ENCODE data around the gene ZNF664. TPM values are rescaled to one million over a fixed set of nuclear protein-coding genes. Genes with fewer than 3 reads are reported as not detected.
"Not testable (repeated sequence)": the region's sequence is repeated elsewhere in the genome, so short reads cannot be mapped to it uniquely, and the experiment has no call there.

ZNF664 gene
- total RNA-seq, 1 donor from 2014 or later, result 25.1 TPM

GRCh38 chr12:123941624-123942237 lies 31.3 kb upstream of the ZNF664 start:
- Histone ChIP-seq H3K27me3 (ENCODE audit: control insufficient read depth in 3 of 3, insufficient read depth in 3 of 3, low read length in 3 of 3) (no peaks in the 10 kb centered on the region), H3K9me3 (ENCODE audit: control insufficient read depth in 3 of 3, low read length in 3 of 3) (peaks cover 0 to 2% (median 0%) of the 10 kb centered on the region in 3 donors), H3K36me3 (ENCODE audit: control insufficient read depth in 3 of 3, insufficient read depth in 3 of 3, low read length in 3 of 3) (peaks cover 41 to 59% (median 55%) of the 10 kb centered on the region in 3 donors), H3K4me1 (ENCODE audit: control insufficient read depth in 3 of 3, insufficient read depth in 3 of 3, low read length in 3 of 3) (no peaks in the 10 kb centered on the region), H3K9ac (ENCODE audit: low read depth in 1 of 3, low read length in 3 of 3) (no peak overlapping the region), H3K4me3 (ENCODE audit: low read length in 3 of 3) (no peak overlapping the region), H3K27ac (ENCODE audit: low read depth, low read length) (no peak overlapping the region)

GRCh38 chr12:123942238-123942653 lies 30.8 kb upstream of the ZNF664 start:
- Histone ChIP-seq H3K36me3 (ENCODE audit: control insufficient read depth in 3 of 3, insufficient read depth in 3 of 3, low read length in 3 of 3) (peaks cover 37 to 56% (median 52%) of the 10 kb centered on the region in 3 donors), H3K9me3 (ENCODE audit: control insufficient read depth in 3 of 3, low read length in 3 of 3) (peaks cover 0 to 2% (median 0%) of the 10 kb centered on the region in 3 donors), H3K4me1 (ENCODE audit: control insufficient read depth in 3 of 3, insufficient read depth in 3 of 3, low read length in 3 of 3) (no peaks in the 10 kb centered on the region), H3K27me3 (ENCODE audit: control insufficient read depth in 3 of 3, insufficient read depth in 3 of 3, low read length in 3 of 3) (no peaks in the 10 kb centered on the region), H3K9ac (ENCODE audit: low read depth in 1 of 3, low read length in 3 of 3) (no peak overlapping the region), H3K4me3 (ENCODE audit: low read length in 3 of 3) (no peak overlapping the region), H3K27ac (ENCODE audit: low read depth, low read length) (no peak overlapping the region)

GRCh38 chr12:123942911-123943648 lies 29.9 kb upstream of the ZNF664 start:
- Histone ChIP-seq H3K9ac (ENCODE audit: low read depth in 1 of 3, low read length in 3 of 3) (no peak overlapping the region), H3K36me3 (ENCODE audit: control insufficient read depth in 3 of 3, insufficient read depth in 3 of 3, low read length in 3 of 3) (peaks cover 37 to 52% (median 49%) of the 10 kb centered on the region in 3 donors), H3K27me3 (ENCODE audit: control insufficient read depth in 3 of 3, insufficient read depth in 3 of 3, low read length in 3 of 3) (no peaks in the 10 kb centered on the region), H3K4me3 (ENCODE audit: low read length in 3 of 3) (no peak overlapping the region), H3K27ac (ENCODE audit: low read depth, low read length) (no peak overlapping the region), H3K9me3 (ENCODE audit: control insufficient read depth in 3 of 3, low read length in 3 of 3) (peaks cover 0 to 2% (median 0%) of the 10 kb centered on the region in 3 donors), H3K4me1 (ENCODE audit: control insufficient read depth in 3 of 3, insufficient read depth in 3 of 3, low read length in 3 of 3) (no peaks in the 10 kb centered on the region)

GRCh38 chr12:123943816-123944215 lies 29.2 kb upstream of the ZNF664 start:
- Histone ChIP-seq H3K27ac (ENCODE audit: low read depth, low read length) (no peak overlapping the region), H3K9ac (ENCODE audit: low read depth in 1 of 3, low read length in 3 of 3) (no peak overlapping the region), H3K9me3 (ENCODE audit: control insufficient read depth in 3 of 3, low read length in 3 of 3) (peaks cover 0 to 2% (median 0%) of the 10 kb centered on the region in 3 donors), H3K4me1 (ENCODE audit: control insufficient read depth in 3 of 3, insufficient read depth in 3 of 3, low read length in 3 of 3) (no peaks in the 10 kb centered on the region), H3K27me3 (ENCODE audit: control insufficient read depth in 3 of 3, insufficient read depth in 3 of 3, low read length in 3 of 3) (no peaks in the 10 kb centered on the region), H3K4me3 (ENCODE audit: low read length in 3 of 3) (no peak overlapping the region), H3K36me3 (ENCODE audit: control insufficient read depth in 3 of 3, insufficient read depth in 3 of 3, low read length in 3 of 3) (peaks cover 37 to 52% (median 45%) of the 10 kb centered on the region in 3 donors)

- H3K36me3 ChIP-seq (ENCODE audit: control insufficient read depth in 3 of 3, insufficient read depth in 3 of 3, low read length in 3 of 3), result peaks cover 34 to 49% (median 41%) of the 10 kb centered on the region in 3 donors
- no peaks in the 10 kb centered on the region for H3K4me1 ChIP-seq (ENCODE audit: control insufficient read depth in 3 of 3, insufficient read depth in 3 of 3, low read length in 3 of 3)
- H3K9ac ChIP-seq (ENCODE audit: low read depth in 1 of 3, low read length in 3 of 3), result no peak overlapping the region
- H3K27ac ChIP-seq (ENCODE audit: low read depth, low read length), result no peak overlapping the region
- no peak overlapping the region for H3K4me3 ChIP-seq (ENCODE audit: low read length in 3 of 3)
- H3K9me3 ChIP-seq (ENCODE audit: control insufficient read depth in 3 of 3, low read length in 3 of 3), result peaks cover 0 to 2% (median 0%) of the 10 kb centered on the region in 3 donors
- H3K27me3 ChIP-seq (ENCODE audit: control insufficient read depth in 3 of 3, insufficient read depth in 3 of 3, low read length in 3 of 3), result no peaks in the 10 kb centered on the region
These were observed 28.3 kb upstream of the ZNF664 start for GRCh38 chr12:123944696-123945095.

GRCh38 chr12:123945287-123946151 lies 27.5 kb upstream of the ZNF664 start:
- H3K27ac ChIP-seq (ENCODE audit: low read depth, low read length), result no peak overlapping the region
- H3K4me1 ChIP-seq (ENCODE audit: control insufficient read depth in 3 of 3, insufficient read depth in 3 of 3, low read length in 3 of 3), result peaks cover 0 to 4% (median 3%) of the 10 kb centered on the region in 3 donors
- H3K36me3 ChIP-seq (ENCODE audit: control insufficient read depth in 3 of 3, insufficient read depth in 3 of 3, low read length in 3 of 3), result peaks cover 28 to 44% (median 35%) of the 10 kb centered on the region in 3 donors
- H3K27me3 ChIP-seq (ENCODE audit: control insufficient read depth in 3 of 3, insufficient read depth in 3 of 3, low read length in 3 of 3), result no peaks in the 10 kb centered on the region
- peaks cover 0 to 2% (median 0%) of the 10 kb centered on the region in 3 donors for H3K9me3 ChIP-seq (ENCODE audit: control insufficient read depth in 3 of 3, low read length in 3 of 3)
- no peak overlapping the region for H3K4me3 ChIP-seq (ENCODE audit: low read length in 3 of 3)
- H3K9ac ChIP-seq (ENCODE audit: low read depth in 1 of 3, low read length in 3 of 3), result no peak overlapping the region

GRCh38 chr12:123946152-123946515 lies 26.9 kb upstream of the ZNF664 start:
- H3K36me3 ChIP-seq (ENCODE audit: control insufficient read depth in 3 of 3, insufficient read depth in 3 of 3, low read length in 3 of 3), result peaks cover 28 to 41% (median 31%) of the 10 kb centered on the region in 3 donors
- H3K27ac ChIP-seq (ENCODE audit: low read depth, low read length), result no peak overlapping the region
- peaks cover 0 to 7% (median 4%) of the 10 kb centered on the region in 3 donors for H3K4me1 ChIP-seq (ENCODE audit: control insufficient read depth in 3 of 3, insufficient read depth in 3 of 3, low read length in 3 of 3)

GRCh38 chr12:123946516-123947505 lies 26.2 kb upstream of the ZNF664 start:
- not testable (repeated sequence) for H3K27ac ChIP-seq (ENCODE audit: low read depth, low read length); H3K4me3 ChIP-seq (ENCODE audit: low read length in 3 of 3); H3K9ac ChIP-seq (ENCODE audit: low read depth in 1 of 3, low read length in 3 of 3); H3K4me1 ChIP-seq (ENCODE audit: control insufficient read depth in 3 of 3, insufficient read depth in 3 of 3, low read length in 3 of 3); H3K9me3 ChIP-seq (ENCODE audit: control insufficient read depth in 3 of 3, low read length in 3 of 3); H3K27me3 ChIP-seq (ENCODE audit: control insufficient read depth in 3 of 3, insufficient read depth in 3 of 3, low read length in 3 of 3)
- H3K36me3 ChIP-seq (ENCODE audit: control insufficient read depth in 3 of 3, insufficient read depth in 3 of 3, low read length in 3 of 3), result peaks cover 22 to 34% (median 26%) of the 10 kb centered on the region in 3 donors

More at GRCh38 chr12:123946152-123946515, 26.9 kb upstream of the ZNF664 start:
- H3K4me3 ChIP-seq (ENCODE audit: low read length in 3 of 3), result no peak overlapping the region
- peaks cover 0 to 2% (median 0%) of the 10 kb centered on the region in 3 donors for H3K9me3 ChIP-seq (ENCODE audit: control insufficient read depth in 3 of 3, low read length in 3 of 3)
- H3K27me3 ChIP-seq (ENCODE audit: control insufficient read depth in 3 of 3, insufficient read depth in 3 of 3, low read length in 3 of 3), result no peaks in the 10 kb centered on the region
- H3K9ac ChIP-seq (ENCODE audit: low read depth in 1 of 3, low read length in 3 of 3), result no peak overlapping the region

- H3K27ac ChIP-seq (ENCODE audit: low read depth, low read length); H3K4me1 ChIP-seq (ENCODE audit: control insufficient read depth in 3 of 3, insufficient read depth in 3 of 3, low read length in 3 of 3); H3K27me3 ChIP-seq (ENCODE audit: control insufficient read depth in 3 of 3, insufficient read depth in 3 of 3, low read length in 3 of 3); H3K4me3 ChIP-seq (ENCODE audit: low read length in 3 of 3); H3K9ac ChIP-seq (ENCODE audit: low read depth in 1 of 3, low read length in 3 of 3); H3K9me3 ChIP-seq (ENCODE audit: control insufficient read depth in 3 of 3, low read length in 3 of 3): not testable (repeated sequence)
- peaks cover 14 to 27% (median 19%) of the 10 kb centered on the region in 3 donors for H3K36me3 ChIP-seq (ENCODE audit: control insufficient read depth in 3 of 3, insufficient read depth in 3 of 3, low read length in 3 of 3)
These were observed 25.5 kb upstream of the ZNF664 start for GRCh38 chr12:123947531-123947930.
